Hematopoietic multipotent progenitor cell (in vitro differentiated cells): ENCODE results near the gene FBXO24. TPM values are rescaled to one million over a fixed set of nuclear protein-coding genes. Genes with fewer than 3 reads are reported as not detected.
A peak's percentile ranks its signal among the peaks of the same experiment; 100 is the strongest.

Source experiments
- DNase-seq, 3 donors: peaks; one replicate each; pipeline ENCODE4 v3.0.0-alpha.2; 2011 to 2015; ENCODE audit warnings: low read depth in 2 of 3, low spot score in 2 of 3
- total RNA-seq: library from RNA; depleted of rRNA; stranded (reverse); fragments of >200 nt; gene quantifications from one replicate; pipeline ENCODE4 v1.2.3, GENCODE V29; 2012

The FBXO24 gene
- total RNA-seq, 1 donor, result 0.81 TPM

- no peak for DNase-seq
Observed at GRCh38 chr7:100613412-100614175, 27.5 kb downstream of the FBXO24 start.

- no peak for DNase-seq
Observed at GRCh38 chr7:100614308-100614861, 28.3 kb downstream of the FBXO24 start.

GRCh38 chr7:100620239-100620638 lies 34.1 kb downstream of the FBXO24 start:
- no peak for DNase-seq

- DNase-seq, result no peak
Observed at GRCh38 chr7:100620804-100621203, 34.7 kb downstream of the FBXO24 start.

- no peak for DNase-seq
Observed at GRCh38 chr7:100621554-100621953, 35.4 kb downstream of the FBXO24 start.

- no peak for DNase-seq
Observed at GRCh38 chr7:100623951-100624824, 38.1 kb downstream of the FBXO24 start.

- DNase-seq, result no peak
Observed at GRCh38 chr7:100626055-100626454, 39.9 kb downstream of the FBXO24 start.

- DNase-seq, result peak; percentile 76 to 80 (median 78)
Observed at GRCh38 chr7:100626530-100627237, 40.6 kb downstream of the FBXO24 start.

GRCh38 chr7:100627238-100627549 lies 41.1 kb downstream of the FBXO24 start:
- DNase-seq, result no peak

- peak in 1 of 3 donors; percentile 30 for DNase-seq
Observed at GRCh38 chr7:100629117-100629716, 43.1 kb downstream of the FBXO24 start.

- DNase-seq, result no peak
Observed at GRCh38 chr7:100630066-100630465, 43.9 kb downstream of the FBXO24 start.

GRCh38 chr7:100632951-100633717 lies 47.0 kb downstream of the FBXO24 start:
- peak in 2 of 3 donors; percentile 56 to 59 for DNase-seq

- DNase-seq, result no peak
Observed at GRCh38 chr7:100639995-100640516, 53.9 kb downstream of the FBXO24 start.

- DNase-seq, result peak in 1 of 3 donors; percentile 38
Observed at GRCh38 chr7:100640517-100641440, 54.7 kb downstream of the FBXO24 start.

GRCh38 chr7:100641463-100641859 lies 55.3 kb downstream of the FBXO24 start, which contains the start of gene TFR2:
TFR2 (minus strand) TSS chr7:100641552; CDS start chr7:100641509, 43 bp downstream.
- peak in 2 of 3 donors; percentile 58 to 81 for DNase-seq

GRCh38 chr7:100641860-100642533 lies 55.9 kb downstream of the FBXO24 start:
- no peak for DNase-seq

GRCh38 chr7:100642534-100642907 lies 56.4 kb downstream of the FBXO24 start:
- peak in 1 of 3 donors; percentile 42 for DNase-seq
